Activated effector memory CD4-positive, alpha-beta T cell treated with Interleukin-2 at 50 U/mL for 16 hours (primary cell): Measurements from ENCODE around the gene AGO3.

Experiments
- DNase-seq: peaks from one replicate; pipeline ENCODE4 v3.0.0-alpha.2; 2020

AGO3 gene

DNA sequence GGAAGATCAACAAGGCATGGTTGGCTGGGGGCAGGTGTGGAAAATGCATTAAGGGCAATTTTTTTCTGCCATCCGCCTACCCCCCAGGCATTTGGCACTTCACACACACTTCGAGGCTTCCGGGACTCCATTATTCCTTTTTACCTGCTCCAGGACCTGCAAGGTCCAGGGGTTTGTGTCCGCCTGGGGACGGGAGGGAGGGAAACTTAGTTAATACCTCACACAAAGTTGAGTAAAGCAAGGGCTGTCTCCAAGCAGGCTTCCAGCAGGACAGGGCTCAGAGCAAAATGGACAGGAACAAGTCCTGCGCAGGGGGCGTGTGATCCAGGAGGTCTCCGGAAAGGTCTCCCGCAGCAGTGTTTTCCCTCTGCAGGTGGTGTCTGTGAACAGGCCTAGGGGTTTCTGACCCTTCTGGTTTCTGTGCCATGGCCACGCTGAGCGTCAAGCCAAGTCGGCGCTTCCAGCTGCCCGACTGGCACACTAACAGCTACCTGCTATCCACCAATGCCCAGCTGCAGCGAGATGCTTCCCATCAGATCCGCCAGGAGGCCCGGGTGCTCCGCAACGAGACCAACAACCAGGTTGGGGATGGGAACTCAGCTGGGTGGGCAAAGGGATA is 153.7 kb downstream of the AGO3 start:
- DNase-seq: no peak

DNA sequence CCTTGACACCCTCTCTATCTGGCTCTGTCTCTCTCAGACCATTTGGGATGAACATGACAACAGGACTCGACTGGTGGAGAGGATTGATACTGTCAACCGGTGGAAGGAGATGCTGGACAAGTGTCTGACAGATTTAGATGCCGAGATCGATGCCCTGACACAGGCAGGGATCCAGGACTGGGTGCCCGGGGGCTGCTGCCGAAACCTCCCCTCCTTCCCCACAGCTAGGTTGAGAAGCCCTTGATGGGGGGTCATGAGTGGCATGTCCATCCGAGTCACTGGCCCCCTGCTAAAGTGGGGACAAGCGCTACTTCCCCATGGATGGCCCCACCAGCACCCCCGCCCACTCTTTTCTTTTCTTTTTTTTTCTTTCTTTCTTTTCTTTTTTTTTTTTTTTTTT is 154.2 kb downstream of the AGO3 start:
- no peak for DNase-seq

DNA sequence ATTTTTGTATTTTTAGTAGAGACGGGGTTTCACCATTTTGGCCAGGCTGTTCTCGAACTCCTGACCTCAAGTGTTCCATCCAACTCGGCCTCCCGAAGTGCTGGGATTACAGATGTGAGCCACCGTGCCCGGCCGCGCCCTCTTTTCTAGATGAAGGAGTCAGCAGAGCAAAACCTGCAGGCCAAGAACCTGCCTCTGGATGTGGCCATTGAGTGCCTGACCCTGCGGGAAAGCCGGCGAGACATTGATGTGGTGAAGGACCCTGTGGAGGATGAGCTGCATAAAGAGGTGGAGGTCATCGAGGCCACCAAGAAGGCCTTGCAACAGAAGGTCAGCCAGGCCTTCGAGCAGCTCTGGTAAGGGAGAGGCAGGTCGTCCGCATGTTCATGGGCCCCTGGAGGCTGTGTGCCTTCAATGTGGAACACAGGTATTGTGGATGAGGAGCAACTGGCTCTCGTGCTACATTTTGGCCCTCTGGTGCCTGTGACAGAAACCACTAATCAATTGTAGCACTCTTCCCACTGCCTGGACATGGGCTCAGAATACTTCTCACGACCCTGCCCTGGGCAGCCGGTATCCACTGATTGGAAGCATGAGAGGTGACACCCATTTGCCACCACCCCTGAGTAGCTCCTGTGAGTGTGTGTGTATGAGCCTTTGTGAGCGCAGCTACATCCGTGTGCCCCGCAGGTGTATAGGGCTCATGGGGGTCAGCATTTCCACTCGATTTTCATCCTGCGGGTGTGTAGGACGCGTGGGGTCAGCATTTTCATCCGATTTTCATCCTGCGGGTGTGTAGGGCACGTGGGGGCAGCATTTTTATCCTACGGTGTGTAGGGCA is 155.0 kb downstream of the AGO3 start:
- DNase-seq: no peak

DNA sequence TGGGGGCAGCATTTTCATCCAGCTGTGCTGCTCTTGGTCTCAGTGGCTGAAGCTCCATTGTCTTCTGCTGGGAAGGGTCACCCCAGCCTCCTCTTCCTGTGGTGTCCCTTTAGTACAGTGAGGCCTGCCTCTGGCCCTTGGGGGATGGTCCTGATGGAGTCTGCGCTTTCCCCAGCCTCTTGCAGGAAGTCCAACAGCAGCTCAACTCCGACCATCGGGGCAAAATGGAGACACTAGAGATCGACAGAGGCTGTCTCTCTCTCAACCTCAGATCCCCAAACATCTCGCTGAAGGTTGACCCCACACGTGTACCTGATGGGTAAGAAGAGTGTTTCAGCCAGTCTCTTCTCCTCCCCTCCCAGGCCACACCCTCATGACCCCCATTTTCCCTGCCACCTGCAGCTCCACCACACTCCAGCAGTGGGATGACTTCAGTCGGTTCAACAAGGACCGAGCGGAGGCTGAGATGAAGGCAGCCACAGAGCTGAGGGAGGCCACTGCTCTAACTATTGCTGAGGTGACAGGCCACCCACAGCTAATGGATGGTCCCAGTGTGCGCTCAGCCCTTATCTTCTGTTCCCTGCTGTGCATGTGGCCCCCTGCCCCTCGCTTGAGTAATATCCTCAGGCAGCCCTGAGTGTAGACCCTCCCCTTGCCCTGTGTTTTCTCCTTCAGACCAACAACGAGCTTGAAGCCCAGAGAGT is 155.8 kb downstream of the AGO3 start:
- no peak for DNase-seq

DNA sequence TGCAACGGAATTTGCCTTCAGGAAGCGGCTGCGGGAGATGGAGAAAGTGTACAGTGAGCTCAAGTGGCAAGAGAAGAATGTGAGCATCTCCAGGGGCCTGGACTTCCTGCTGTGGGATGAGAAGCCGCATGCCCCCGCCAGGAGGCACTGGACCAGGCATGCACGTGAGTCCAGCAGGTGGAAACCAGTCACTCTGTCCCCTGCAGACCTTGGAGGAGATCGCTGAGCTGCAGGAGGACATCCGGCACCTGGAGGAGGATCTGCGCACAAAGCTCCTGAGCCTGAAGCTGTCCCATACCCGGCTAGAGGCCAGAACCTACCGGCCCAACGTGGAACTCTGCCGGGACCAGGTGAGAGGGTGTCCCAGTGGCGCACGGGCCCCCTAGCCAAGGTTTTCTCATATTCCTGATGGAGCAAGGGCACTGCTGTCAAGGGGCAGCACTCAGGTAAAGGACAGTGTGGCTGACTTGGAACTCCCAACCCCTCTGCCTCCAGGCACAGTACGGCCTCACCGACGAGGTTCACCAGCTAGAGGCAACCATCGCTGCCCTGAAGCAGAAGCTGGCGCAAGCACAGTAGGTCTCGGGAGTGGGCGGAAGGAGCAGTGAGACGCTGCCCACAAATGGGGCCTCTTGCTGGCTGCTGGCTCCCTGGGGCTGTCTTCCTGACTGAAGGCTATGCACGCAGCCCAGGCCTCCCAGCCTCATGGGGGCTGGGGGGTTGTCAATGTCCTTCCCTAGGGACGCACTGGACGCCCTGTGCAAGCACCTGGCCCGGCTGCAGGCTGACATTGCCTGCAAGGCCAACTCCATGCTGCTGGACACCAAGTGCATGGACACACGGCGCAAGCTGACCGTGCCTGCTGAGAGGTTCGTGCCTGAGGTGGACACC is 156.6 kb downstream of the AGO3 start:
- DNase-seq: no peak

DNA sequence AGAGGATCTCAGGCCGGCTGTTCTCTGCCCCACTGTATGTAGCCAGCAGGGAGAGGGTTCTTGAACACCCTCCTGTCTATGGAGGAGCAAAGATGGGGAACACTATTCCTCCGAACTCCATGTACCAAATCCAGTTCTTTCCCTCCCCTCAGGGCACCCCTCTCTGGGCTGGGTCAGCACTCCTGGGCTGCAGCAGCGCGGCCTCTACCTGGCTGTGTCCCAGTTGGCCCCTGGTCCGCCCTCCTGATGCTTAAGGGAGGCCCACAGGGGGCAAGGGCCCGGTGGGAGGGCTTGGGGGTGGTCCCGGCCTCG is 157.3 kb downstream of the AGO3 start:
- DNase-seq: no peak

DNA sequence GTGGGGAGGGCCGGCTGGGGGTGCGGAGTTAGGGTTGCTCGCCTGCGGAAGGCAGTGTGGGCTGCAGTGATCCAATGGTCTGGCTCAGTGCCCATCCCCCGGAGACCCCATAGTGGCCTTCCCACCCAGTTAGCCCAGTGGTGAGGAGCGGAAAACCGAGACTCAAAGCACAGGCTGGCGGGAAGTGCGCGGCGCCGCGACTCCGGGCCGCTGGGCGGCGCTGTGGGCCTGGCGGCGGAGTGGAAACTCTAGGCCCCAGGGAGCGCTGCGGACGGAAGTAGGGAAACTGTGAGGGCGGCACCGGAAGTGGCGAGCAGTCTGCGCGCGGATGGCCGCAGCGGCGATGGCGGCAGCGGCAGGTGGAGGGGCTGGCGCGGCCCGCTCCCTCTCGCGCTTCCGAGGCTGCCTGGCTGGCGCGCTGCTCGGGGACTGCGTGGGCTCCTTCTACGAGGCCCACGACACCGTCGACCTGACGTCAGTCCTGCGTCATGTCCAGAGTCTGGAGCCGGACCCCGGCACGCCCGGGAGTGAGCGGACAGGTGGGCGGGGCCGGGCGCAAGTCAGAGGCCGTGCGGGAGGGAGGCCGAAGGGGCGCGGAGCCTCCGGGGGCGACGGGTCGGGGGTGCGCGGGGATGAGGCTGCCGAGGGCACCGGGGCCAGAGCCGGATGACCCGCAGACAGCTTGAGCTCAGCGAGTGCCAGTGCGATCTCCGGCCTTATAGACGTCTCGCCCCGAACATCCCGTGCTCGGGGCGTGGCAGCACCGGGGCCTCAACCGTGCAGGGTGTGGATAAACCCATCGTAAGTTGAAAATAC is 157.9 kb downstream of the AGO3 start, which contains the start of gene ADPRS:
Gene ADPRS (plus strand): TSS at position 316 of the 816 bp plus-strand sequence. CDS start 13 bp downstream, at position 329.
- DNase-seq: peak; percentile 88

DNA sequence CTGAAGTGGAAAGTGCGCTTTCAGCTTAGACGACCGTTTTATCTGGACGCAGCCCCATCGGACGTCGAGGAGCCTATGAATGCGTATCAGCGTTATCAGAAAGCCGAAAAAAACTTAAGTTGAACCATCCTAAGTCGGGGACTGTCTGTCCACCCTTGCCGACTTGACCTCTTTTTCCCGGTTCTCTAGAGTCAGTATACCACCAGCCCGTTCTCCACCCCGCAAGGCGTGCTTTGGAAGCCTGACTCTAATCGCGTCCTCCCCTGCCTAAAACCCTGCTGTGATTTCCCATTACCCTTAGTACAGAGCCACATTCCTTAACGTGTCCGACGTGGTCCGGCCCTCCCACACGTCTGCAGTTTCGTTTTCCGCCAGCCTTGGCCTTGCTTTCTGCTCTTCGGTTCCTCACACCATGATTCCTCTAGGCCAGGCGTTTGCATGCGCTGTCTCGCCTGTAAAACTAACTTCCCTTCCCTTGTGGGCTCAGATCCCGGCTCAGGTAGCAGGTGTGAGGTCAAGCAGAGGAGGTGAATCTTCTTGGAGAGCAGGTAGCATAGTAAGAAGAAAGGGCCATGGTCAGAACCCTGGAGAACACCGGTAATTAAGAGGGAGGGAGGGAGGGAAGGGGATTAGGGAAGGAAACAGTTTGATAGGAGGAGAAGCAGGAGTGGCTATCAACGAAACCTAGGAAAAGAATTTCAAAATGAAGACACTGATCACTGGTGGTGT is 158.7 kb downstream of the AGO3 start:
- DNase-seq: no peak

DNA sequence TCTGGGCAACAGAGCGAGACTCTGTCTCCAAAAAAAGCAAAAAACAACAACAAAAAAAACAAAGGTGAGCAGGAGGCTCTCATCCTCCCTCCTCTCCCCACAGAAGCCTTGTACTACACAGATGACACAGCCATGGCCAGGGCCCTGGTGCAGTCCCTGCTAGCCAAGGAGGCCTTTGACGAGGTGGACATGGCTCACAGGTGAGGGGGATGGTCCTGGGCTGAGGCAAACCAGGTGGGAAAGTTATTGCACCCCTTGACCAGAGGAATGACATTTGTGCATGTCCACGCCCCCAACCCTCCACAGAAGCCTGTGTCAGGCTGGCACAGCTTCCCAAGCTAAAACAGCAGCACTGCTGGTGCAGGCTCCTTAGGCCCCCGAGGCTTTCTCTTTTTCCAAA is 160.2 kb downstream of the AGO3 start:
- no peak for DNase-seq

DNA sequence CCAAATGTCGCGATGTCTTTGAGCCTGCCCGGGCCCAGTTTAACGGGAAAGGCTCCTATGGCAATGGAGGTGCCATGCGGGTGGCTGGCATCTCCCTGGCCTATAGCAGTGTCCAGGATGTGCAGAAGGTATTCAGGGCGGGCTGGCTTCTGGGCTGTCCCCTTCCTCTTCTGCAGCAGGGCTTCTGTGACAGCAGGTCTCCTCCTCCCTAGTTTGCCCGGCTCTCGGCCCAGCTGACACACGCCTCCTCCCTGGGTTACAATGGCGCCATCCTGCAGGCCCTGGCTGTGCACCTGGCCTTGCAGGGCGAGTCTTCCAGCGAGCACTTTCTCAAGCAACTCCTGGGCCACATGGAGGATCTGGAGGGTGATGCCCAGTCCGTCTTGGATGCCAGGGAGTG is 160.8 kb downstream of the AGO3 start:
- no peak for DNase-seq

DNA sequence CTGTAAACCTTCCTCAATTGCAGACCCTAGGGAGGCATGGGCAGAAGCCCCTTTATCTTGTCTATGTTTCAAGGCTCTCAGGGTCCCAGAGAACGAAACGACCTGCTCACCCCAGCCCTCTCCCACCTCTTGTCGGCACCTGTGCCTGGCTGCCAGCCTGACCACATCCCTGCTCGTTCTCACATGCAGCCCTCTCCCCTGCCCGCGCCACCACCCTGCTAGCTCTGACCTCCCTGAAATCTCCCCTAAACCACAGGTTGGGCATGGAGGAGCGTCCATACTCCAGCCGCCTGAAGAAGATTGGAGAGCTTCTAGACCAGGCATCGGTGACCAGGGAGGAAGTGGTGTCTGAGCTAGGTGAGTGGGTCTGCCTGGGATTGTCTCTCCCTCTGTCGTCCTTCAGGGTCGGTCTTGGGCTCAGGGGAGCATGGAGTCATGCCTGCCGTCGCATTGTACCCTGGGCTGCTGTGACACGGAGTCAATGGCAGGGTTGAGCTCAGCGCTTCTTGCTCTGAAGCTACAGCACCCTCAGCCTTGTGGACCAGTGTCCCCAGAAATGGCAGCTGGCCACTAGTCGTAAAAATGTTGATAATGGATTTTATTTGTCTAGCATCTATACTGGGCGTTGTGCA is 161.4 kb downstream of the AGO3 start:
- DNase-seq: no peak

DNA sequence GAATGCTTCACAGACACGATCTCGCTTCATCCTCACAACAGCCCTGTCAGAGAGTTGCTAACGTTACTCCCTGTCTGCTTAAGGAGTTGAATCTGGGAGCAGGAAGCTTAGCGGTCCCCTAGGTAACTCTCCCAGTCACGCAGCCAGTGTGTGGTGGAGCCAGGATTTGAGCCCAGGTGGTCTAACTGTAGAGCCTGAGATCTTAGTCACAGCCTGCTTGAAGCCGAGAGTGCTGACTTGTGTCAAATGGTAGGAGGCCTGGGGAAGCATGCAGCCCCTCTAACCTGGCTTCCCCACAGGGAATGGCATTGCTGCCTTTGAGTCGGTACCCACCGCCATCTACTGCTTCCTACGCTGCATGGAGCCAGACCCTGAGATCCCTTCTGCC is 161.9 kb downstream of the AGO3 start:
- no peak for DNase-seq

DNA sequence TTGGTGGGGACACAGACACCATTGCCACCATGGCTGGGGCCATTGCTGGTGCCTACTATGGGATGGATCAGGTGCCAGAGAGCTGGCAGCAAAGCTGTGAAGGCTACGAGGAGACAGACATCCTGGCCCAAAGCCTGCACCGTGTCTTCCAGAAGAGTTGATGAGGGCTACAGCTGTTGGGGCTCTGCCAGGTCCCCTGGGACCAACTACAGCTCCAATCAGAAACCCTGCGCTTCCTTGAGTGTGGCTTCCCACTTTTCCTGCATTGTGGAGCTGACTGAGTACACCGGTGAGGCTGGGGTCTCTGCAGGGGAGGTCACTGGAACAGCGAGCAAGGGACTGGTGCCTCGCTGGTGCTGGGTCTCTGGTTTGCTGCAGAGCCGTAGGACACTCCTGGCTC is 162.3 kb downstream of the AGO3 start:
- no peak for DNase-seq

DNA sequence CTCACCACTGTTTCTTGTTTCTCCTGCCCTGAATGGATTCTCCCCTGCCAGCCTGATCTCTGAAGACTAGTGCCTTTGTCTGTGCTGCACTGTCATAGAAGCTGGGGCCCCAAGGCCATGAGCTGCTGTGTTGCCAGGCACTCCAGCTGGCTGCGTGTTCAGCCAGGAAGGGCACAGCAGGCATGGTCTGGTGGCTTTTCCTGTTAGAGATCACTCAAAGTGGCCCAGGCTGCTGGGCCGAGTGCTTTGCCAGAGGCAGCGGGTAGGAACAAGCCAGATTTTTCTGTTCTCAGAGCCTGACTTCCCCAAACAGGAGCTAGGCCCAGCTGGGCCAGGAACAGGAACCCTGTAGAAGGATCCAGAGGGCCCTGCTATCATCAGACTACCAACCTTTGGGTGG is 163.0 kb downstream of the AGO3 start:
- DNase-seq: no peak

DNA sequence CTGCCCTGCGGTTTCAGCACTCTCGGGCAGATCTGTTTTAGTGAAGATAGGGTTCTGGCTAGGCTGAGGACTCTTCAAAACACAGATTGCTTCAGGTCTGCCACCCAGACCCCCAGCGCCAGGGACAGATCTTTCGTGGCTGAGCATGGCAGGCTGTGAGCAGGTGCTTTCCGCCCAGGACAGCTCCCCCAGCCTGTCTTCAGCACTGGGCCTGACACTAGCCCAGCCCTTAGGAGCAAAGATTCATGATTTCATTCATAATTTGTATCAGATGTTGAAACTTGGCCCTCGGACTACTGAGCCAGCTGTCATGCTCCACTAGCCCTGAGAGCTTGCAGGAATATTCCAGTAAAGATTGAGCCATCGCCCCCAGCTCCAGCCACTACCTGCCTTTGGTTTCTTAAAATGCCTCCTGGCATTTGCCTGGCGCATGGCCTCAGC is 163.7 kb downstream of the AGO3 start:
- DNase-seq: no peak

DNA sequence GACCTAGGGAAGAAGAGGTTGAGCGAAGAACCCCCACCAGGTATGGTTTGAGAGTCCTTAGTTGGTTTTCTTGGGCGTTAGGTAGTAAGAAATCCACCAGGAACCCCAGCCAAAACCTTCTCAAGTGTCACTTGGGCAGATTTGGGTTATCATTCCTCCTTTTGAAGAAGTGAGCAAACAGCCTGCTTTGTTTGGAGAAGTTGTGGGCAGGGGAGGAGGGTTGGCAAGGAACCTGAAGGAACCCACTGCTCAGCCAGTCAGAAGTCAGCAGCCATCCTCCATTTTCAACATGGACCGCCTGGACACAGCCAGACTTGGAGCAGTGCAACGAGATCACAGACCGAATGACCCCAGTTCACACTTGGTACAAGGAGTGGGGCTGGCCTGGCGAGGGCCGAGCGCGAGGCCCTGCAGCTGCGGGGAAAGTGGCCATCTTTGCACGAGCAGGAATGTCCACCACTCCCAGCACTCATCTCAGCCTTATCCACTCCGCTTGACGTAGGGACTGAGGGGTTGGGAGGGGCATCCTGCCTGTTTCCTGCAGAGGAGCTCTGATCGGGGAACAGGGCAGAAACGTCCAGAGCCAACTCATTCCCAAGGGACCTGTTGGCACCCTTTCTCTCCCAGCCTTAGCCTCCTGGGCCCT is 165.0 kb downstream of the AGO3 start:
- no peak for DNase-seq

DNA sequence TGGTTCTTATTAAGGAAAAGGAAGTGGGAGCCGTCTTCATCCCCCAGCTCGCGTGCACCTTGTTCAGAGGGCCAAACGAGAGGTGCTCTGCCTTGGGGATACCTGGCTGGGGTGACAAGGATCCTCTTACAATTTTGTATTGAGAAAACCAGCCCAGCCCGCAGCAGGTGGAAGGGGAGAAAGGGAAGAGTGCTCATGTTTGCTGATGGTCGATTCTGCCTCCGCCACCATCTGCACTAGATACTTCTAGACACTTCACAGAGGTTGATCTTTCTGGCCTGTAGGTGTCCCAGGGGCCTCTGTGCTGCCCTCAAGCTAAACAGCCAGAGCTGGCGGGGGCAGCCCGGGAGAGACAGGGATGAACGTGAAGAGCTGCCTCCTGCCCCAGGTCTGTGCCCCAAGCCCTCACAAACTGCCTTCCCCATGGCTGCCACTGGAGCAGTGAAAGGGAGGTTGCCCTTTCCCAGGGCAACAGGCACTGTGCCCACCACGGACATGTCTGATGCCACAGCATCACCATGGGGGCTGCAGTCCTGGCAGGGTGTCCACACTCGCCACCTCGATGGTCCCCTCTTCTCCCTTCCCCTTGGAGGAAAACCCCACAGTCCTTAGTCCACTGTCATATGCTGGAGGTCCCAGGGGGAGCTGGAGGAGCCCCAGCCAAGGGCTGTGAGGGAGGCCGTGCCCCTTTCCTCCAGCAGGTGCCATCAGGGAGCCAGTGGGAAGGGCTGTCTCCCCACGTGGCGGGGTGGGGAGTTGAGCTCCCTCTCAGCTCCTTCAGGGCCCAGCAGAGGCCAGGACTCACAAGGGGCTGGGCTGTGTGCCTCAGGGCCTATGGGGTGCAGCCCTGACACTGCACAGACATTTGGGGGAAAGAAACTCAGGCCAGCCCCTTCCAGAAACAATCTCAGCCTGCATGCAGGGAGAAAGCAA is 165.9 kb downstream of the AGO3 start:
- no peak for DNase-seq

DNA sequence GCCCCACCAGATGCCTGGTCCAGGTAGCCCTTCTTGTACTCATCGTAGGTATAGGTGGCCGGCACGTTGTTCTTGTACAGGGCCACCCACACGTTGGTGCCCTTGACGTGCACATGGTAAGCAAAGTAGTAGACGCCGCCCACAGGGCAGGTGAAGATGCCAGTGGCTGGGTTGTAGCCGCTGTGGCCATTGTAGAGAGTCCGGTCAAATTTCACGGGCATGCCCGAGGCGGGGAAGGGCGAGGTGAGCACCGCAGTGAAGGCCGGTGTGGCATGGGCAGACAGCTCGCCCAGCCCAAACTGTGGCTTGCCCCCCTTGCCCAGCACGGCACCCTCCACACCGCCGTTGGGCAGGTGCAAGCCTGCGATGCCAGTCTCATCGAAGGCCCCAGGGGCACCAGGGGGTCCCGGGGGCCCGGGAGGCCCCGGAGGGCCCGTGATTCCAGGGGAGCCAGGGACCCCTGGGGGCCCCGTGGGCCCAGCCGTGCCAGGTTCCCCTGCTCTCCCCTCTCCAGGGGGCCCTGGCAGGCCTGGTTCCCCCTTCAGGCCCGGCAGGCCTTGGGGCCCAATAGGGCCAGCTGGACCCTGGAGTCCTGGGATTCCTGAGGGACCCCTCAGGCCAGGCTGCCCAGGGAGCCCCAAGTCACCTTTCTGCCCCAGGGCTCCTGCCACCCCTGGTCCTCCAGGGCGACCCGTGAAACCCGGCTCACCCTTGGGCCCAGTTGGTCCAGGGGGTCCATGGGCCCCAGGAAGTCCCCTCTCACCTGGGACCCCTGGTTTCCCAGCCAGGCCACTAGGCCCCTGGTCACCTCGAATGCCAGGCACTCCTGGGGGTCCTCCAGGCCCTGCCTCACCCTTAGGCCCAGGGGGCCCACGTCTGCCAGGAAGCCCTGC is 167.0 kb downstream of the AGO3 start:
- no peak for DNase-seq
